Stimulated activated CD8-positive, alpha-beta memory T cell treated with anti-CD3 and anti-CD28 coated beads, Interleukin-2, amount 100 ng/mL, for 48 hours (primary cell): Measurements from ENCODE around the gene BMPR1A.
"Not testable (repeated sequence)": the region's sequence is repeated elsewhere in the genome, so short reads cannot be mapped to it uniquely, and the experiment has no call there.

Experiments
- DNase-seq, 2 donors: peaks; one replicate each; pipeline ENCODE4 v3.0.0-alpha.2; 2020; ENCODE audit warnings: low read depth in 2 of 2

Gene BMPR1A

DNA sequence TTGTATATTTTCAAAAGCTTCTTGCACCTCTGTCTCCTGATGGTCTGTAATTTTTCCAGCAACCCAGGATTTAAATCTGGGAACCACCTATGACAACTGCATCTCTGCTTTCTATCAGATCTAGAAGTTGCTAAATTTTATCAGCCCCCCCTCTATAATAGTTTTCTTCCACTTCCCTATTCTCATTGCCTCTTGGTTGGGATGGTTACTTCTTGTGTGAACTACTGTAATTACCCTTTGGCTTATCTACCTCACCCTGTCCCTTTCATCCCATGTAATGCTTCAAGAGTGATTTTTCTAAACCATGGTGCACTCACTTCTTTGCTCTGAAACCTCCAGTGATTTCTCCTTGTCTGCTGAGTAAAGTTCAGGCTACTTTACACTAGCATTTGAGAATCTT is 92.3 kb downstream of the BMPR1A start:
- no peak for DNase-seq

DNA sequence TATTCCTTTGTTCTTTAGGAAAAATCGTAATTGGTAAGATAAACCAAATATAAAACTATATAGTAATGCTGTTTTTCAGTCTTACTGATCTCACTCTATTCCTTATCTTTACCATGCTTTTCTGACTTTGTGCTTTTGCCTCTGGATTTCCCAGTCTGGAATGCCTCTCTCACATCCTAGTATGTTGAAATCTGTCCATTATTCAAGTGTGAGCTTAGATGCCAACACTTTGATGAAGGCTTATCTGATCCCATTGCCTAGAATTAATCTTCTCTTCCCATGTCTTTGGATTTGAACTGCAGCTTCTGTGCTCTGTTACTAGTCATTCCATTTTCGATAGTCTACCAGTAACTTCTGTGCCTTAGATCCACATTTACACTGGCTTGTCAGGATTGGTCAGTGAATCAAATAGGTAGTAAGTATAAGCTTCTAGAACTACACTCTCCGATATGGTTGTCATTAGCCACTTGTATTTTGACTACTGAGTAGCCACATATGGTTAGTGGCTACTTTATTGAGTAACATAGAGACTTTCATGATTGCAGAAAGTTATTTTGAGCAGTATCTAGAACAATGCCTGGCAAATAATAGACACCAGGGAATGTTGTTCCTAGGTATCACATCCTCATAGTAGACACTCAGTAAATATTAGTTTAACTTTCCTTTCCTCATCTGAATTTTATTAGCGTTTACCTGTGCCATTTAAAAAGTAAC is 92.9 kb downstream of the BMPR1A start:
- DNase-seq, result no peak

DNA sequence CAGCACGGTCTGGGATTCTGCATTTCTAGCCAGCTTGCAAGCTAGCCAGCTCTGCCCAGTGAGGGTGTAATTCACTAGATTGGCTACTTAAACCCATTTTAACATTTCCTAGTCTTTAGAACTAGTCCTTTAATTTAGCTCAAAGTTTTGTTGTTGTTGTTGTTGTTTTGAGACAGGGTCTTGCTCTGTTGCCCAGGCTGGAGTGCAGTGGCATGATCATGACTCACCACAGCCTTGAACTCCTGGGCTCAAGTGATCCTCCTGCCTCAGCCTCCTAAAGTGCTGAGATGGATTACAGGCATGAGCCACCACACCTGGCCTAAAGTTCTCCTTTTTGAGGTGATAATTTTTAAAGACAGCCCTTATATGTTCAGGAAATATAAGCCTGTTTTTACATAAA is 94.1 kb downstream of the BMPR1A start:
- DNase-seq, result no peak

DNA sequence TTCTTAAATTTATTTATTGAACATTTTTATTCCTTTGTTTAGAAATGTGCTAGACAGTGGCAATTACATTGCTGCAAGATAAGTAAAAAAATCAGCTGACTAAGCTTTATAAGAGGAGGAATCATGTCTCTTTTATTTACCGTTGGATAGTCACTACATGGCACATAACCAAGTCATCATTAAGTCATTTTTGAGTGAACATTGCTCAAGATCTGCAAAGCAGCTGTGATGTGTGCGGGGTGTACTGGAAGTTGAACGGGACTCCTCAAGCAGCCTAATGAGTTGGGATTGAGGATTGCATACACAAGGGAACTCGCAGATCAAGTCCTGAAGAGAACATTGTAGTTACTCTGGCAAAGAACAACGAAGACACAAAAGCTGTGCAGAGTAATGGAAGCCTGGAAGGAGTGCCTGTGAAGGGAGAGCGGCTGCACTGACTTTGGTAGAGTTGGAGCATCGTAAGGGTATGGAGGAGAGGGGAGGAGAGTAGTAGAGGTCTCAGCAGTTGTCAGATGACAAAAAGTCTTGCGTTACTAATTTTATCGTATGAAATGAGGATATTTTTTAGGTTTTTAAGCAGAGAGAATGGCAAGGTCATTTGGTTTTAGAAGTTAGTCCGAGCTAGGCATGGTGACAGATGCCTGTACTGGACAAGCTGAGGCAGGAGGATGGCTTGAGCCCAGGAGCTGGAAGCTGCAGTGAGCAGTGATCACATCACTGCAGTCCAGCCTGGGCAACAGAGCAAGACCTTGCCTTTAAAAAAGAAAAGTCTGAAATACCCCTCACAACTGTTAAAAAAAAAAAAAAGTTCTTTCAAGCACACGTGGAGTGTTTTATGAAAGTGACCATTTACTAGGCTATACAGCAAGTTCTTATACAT is 95.1 kb downstream of the BMPR1A start:
- no peak for DNase-seq

DNA sequence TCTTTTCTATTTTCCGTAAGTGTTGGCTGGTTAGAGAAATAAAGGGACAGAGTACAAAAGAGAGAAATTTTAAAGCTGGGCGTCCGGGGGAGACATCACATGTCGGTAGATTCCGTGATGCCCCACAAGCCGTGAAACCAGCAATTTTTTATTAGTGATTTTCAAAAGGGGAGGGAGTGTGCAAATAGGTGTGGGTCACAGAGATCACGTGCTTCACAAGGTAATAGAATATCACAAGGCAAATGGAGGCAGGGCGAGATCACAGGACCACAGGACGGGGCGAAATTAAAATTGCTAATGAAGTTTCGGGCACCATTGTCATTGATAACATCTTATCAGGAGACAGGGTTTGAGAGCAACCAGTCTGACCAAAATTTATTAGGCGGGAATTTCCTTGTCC is 97.2 kb downstream of the BMPR1A start:
- DNase-seq, result not testable (repeated sequence)

DNA sequence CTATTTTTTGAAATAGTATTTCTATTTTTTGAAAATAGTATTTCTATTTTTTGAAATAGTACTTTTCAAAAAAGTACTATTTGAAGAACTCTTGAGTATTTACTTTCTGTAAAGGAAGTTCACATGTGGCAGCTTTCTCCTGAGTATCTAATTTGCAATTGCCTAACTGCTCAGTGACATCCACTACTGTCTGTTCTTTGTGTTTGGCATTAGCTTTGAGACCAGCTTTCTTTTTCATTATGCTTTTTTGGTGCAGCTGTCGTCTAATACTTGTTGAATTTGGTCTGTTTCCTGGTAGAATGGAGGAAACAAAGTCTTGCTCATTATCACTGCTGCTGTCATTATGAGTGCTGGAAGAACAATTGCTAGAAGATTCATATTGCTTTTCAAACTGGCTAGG is 99.1 kb downstream of the BMPR1A start:
- DNase-seq, result no peak

DNA sequence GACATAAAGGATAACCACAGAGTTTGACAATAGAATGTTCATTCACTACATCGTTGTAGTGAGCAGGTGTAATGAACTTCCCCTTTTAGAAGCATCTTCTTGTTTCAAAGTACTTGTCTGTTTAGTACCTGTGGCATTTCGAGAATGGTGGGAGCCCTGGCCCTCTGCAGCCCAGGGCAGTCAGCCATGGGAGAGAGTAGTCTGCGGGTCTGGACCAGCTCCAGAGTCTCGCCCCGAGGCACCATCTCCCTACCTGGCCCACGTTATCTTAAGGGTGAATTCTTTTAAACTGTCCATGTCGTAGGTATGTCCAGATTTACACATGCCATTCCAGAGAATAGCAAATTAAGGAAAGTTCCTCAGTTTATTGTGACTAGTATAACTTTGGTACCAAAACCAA is 99.7 kb downstream of the BMPR1A start:
- DNase-seq, result no peak

DNA sequence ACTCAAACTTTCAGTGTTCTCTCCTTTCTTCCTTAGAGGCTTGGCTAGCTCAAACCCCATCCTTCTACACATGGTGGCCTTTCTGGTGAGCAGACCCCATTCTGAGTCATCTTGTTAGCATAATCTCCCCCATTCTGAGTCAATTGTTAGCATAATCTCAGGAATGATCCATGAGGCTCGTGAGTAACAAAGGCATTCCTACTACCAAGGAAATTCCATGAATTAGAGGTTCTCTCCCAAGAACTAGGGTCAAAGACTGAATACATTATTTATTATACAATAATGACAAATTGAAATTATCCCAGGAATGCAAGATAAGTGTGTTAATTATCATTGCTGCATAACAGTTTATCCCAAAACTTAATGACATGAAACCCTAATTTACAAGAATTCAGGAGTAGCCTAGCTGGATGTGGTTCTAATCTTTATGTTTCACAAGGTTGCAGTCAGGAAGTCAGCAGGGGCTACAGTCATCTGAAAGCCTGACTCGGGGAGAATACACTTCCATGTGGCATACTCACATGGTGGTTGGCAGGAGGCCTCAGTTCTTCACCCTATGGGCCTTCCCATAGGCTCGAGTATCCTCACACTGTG is 100.8 kb downstream of the BMPR1A start:
- no peak for DNase-seq

DNA sequence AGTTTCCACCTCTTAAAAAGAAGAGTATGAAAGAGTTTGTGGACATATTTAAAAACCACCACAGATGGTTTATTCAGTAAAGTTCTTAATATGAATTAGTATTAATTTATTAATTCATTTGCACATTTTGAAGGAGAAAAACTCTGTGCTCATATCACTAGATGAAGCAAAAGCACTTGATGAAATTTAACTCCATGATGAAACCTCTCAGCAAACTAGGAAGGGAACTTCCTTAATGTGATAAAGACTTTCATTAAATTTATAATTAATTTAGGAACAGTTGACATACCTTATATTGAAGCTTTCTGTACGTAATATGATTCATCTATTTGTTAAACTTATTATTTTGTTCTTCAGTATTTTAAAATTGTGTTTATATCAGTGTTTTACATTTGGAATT is 101.6 kb downstream of the BMPR1A start:
- DNase-seq, result no peak

DNA sequence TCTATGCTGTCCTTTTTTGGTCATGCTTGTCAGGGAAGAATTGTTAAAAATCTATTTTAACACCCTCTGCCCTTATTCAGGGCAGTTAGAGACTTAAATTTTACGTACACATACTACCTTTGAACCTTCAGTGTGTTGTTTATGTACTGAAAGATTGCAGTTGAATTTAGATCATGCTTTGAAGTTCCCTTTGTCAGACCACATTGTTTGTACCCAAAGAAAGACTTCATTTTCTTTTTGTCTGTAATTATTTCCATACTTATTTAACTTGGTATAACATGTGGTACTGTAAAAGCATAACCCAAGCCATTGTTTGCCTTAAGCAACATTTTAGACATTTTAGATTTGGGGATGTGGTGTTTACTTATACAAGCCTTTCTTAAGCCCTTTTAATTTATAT is 104.9 kb downstream of the BMPR1A start:
- DNase-seq, result no peak

DNA sequence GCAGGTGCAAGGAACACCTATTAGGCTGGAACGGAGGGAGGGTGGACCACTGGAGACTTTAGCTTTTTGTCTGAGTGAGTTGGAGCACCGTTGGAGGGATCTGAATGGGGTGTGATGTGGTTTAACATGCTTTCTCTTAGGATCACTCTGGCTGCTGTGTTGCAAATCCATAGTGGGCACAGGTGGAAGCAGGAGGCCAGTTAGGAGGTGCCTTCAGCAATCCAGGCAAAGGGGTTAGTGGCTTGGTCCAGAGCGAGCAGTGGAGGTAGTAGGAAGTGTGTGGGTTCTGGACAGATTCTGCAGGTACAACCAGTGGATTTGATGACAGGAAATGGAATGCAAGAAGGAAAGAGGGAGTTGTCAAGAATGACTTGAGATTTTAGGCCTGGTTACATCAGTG is 106.0 kb downstream of the BMPR1A start:
- DNase-seq, result no peak

DNA sequence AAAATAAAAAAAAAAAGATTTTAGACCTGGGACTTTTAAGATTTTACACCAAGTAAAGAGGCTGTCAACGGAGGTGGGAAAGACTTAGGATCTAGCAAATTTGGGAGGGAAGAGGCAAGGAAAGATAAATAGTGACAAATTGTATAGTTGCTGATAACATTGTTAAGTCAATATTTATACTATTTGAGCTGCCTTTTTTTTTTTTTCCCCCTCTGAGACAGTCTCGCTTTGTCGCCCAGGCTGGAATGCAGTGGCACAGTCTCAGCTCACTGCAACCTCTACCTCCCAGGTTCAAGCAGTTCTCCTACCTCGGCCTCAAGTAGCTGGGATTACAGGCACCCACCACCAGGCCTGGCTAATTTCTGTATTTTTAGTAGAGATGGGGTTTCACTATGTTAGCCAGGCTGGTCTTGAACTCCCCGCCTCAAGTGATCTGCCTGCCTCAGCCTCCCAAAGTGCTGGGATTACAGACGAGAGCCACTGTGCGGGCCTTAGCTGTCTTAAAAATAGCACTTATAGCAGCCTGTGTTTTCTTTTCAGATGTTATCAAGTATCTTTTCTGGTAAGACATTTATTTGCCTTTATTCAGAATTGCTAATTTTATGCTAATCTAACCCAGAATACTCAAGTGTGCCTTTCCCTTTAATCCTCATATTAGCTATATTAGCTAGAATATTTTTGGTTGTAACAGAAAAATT is 106.5 kb downstream of the BMPR1A start:
- DNase-seq, result no peak

DNA sequence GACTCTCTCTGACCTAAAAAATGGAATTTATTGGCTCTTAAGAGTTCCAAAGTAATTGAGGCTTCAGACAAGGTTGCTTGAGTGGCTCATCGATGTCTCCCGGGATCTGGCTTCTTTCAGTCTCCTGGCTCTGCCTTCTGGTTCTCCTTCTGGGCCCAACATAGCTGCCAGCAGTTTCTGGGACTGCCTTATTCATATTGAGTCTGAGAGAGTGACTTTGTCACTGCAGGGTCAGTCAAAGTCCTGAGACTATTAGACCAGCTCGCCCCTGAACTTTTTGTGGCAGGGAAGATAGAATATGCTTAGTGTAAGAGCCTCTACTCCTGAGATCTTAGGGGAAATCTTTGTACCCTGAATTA is 107.0 kb downstream of the BMPR1A start:
- DNase-seq, result no peak

DNA sequence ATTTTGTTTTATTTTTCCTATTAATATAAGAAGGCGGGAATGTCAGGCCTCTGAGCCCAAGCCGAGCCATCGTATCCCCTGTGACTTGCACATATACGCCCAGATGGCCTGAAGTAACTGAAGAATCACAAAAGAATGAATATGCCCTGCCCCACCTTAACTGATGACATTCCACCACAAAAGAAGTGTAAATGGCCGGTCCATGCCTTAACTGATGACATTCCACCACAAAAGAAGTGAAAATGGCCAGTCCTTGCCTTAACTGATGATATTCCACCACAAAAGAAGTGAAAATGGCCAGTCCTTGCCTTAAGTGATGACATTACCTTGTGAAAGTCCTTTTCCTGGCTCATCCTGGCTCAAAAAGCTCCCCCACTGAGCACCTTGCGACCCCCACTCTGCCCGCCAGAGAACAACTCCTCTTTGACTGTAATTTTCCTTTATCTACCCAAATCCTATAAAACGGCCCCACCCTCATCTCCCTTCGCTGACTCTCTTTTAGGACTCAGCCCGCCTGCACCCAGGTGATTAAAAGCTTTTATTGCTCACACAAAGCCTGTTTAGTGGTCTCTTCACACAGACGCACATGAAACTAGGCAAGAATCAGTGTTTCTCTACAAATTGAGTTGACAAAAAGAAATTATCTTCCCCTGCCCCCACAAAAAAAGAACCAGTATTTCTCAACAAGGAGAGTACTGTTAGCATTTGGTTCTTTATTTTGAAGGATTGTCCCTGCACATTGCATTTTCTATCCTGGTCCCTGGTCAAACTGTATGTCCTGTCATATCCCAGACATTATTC is 108.8 kb downstream of the BMPR1A start:
- DNase-seq, result not testable (repeated sequence)

DNA sequence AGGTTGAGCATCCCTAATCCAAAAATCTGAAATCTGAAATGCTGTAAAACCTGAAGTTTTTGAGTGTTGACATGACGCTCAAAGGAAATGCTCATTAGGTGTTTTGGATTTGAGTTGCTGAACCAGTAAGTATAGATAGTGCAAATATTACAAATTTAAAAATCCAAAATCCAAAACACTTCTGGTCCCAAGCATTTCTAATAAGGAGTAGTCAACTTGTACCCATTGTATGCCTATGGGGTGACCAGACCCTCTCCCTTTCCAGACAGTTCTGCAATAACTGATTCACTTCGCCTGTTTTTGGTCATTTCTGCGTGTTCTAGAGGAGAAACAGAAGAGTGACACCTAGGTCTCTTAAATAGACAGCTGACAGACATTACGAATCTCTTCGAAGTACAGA is 110.7 kb downstream of the BMPR1A start:
- no peak for DNase-seq

DNA sequence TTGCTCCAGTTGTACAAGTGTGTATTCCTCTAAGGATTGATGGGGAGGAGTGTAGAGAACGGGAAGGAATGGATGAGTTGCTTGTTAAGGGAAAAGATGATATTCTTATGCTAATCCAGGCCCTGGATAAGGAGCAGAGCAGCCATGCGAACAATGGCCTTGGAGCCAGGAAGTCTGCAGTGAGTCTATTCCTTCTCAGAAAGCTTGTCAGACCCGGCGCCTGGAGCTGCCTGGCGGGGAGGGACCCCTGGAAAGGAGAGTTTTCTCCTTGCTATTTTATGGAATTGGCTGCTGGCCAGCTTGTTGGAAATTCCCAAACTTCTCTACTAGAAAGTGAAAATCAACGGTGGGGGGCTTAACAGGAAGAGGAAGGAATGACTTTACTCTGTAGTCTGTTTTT is 111.9 kb downstream of the BMPR1A start:
- no peak for DNase-seq

DNA sequence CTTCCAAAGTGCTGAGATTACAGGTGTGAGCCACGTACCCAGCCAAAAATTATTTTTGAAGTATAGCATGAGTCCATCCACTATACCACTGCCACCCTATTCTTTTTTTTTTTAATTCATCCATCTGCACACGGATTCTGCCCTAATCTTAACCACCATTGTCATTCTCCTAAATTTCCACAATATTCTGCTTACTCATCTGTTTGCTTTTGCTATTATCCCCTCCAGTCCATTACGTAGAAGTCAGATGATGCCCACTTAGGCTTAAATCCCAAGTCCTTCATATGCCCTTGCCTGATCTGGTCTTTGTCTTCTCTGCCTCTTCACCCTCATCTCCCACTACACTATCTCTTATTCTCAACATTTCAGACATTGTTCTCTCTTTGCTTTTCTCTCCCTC is 114.3 kb downstream of the BMPR1A start:
- no peak for DNase-seq

DNA sequence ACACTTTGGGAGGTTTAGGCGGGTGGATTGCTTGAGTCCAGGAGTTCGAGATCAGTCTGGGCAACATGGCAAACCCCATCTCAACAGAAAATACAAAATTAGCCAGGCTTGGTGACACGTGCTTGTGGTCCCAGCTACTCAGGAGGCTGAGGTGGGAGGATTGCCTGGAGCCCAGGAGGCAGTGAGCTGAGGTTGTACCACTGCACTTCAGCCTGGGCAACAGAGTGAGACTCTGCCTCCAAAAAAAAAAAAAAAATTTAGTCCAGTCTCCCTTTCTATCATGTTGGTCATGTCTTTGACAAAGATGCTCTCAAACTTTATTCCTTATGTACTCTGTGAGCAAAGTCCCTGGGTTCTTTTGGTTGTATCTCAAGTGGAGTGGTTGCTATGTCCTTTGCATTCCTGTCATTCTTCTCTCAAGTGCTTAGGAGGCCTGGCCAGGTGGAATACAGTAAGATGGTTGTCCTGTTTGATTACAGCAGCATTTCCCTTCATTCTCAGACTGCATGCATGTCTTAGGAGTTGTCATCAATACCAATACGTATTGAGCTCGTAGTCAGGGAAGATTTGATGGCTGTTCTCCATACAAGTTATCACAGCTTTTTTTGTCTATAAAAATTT is 115.3 kb downstream of the BMPR1A start:
- DNase-seq, result no peak

DNA sequence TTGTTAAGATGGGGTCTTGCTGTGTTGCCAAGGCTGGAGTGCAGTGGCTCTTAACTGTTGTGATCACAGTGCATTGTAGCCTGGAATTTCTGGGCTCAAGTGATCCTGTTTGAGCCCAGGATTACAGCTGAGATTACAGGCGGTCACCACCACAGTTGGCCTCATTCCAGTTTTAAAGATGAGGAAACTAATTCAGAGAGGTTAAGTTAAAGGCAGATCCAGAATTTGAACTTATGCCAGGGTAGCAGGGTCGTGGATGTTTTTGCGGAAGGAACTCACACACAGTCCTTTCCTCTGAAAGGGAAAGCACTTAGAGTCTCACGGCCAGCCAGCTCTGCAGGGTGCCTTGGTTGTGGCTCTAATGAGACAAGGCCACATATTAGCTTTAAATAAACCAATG is 116.3 kb downstream of the BMPR1A start:
- DNase-seq, result no peak

DNA sequence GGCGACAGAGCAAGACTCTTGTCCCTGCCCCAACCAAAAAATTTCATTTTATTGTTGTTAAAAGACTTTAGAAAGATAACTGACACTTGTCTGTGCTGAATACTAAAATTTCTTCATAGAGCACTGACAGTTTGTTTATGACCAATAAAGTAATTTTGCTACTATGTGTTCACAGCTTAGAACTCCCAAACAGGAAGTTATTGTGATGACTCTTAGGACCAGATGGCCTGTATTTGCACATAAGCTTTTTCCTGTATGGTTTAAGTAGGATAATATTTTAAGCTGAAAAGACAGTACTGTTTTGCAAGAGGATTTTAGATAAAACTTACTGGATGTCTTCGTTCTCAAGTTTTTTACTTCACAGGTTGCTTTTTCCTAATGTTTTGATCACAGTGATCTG is 120.3 kb downstream of the BMPR1A start:
- no peak for DNase-seq
